ENCODE data around the gene KL.

The KL gene

GRCh38 chr13:33115274-33115673 lies 99.1 kb downstream of the KL start:
- no peak for DNase-seq
